Cortex of kidney (tissue), 1 donor: ENCODE results near the gene CREB3.
A peak's percentile ranks its signal among the peaks of the same experiment; 100 is the strongest.

ENCODE experiments used
- DNase-seq: peaks from one replicate; lab custom pipeline; 2025; lab: John Stamatoyannopoulos, UW

CREB3 gene

GRCh38 chr9:35727676-35728040 is 4.8 kb upstream of the CREB3 start:
- no peak for DNase-seq

GRCh38 chr9:35728041-35728971 is 4.2 kb upstream of the CREB3 start:
- DNase-seq = no peak

DNA sequence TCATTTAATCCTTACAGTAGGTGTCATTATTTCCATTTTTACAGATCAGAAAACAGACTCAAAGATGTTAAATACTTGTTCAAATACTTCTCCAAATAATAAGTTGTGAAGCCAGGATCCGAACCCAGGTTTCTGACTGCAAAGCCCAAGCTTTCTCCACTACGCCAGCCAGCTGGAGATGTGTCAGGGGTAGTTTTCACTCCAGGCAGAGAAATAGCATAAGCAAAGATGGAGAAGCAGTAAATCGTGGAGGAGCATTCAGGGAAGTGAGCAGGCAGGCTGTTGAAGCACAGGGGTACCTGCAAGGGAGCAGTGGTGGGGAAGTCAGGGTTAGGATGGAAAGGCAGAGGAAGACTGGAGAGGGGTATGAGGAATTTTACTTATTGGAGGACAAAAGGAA is 3.4 kb upstream of the CREB3 start:
- DNase-seq = no peak

- no peak for DNase-seq
These were observed 2.6 kb upstream of the CREB3 start for GRCh38 chr9:35729700-35730485.

GRCh38 chr9:35730486-35730854 is 2.0 kb upstream of the CREB3 start:
- no peak for DNase-seq

GRCh38 chr9:35731415-35732184 is 866 bp upstream of the CREB3 start:
- DNase-seq = no peak

DNA sequence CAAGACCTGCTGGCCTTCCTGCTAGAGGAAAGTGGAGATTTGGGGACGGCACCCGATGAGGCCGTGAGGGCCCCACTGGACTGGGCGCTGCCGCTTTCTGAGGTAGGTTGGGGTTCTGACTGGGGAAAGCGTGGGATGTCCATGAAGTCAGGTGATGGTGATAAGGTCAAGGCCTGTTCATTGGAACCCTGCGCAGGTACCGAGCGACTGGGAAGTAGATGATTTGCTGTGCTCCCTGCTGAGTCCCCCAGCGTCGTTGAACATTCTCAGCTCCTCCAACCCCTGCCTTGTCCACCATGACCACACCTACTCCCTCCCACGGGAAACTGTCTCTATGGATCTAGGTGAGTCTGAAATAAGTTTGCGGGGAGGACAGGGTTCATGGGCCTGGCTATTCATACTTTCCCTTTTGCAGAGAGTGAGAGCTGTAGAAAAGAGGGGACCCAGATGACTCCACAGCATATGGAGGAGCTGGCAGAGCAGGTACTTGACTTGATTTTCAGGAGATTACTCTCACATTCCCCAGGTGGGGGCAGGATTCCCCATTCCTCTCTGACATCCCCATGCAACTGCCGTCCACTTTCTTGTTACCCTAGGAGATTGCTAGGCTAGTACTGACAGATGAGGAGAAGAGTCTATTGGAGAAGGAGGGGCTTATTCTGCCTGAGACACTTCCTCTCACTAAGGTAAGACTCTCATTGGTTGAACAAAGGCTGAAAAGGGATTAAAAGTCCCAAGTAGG is 505 bp downstream of the CREB3 start:
- no peak for DNase-seq

DNA sequence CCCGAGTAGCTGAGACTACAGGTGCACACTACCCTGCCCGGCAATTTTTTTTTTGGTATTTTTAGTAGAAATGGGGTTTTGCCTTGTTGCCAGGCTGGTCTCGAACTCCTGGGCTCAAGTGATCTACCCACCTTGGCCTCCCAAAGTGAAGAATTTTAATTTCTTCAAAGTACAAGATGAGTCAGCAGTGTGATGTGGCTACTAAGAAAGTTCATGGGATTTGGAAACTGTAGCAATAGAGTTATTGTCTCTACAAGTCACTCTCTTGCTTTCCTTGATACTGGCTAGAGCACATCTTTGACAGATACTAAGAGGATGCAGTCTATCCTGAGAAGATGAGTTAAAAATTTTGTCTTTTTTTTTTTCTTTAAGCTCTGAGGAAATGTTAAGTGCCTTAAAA is 1.6 kb downstream of the CREB3 start:
- DNase-seq = no peak

- no peak for DNase-seq
These were observed 3.8 kb downstream of the CREB3 start for GRCh38 chr9:35736201-35736633.

- DNase-seq = no peak
These were observed 4.7 kb downstream of the CREB3 start for GRCh38 chr9:35737143-35737542.

- no peak for DNase-seq
These were observed 5.7 kb downstream of the CREB3 start for GRCh38 chr9:35738186-35738585.

DNA sequence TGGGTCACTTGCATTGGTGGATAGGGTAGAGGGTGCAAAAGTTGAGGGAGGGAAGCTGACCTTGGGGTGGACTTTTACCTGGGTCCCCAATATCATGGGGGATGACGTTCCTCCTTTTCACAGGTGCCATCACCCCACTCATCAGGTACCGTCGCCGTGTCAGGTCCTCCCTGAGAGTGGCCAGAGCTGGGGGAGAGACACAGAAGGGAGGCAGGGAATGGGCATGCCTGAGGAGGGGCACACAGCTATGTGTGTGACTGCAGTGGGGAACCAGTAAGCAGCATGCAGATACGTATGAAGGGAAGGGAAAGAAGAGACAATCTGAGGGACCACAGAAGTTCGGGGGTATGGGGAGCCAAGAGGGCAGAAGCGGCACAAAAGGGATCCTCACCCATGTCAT is 6.5 kb downstream of the CREB3 start:
- no peak for DNase-seq

DNA sequence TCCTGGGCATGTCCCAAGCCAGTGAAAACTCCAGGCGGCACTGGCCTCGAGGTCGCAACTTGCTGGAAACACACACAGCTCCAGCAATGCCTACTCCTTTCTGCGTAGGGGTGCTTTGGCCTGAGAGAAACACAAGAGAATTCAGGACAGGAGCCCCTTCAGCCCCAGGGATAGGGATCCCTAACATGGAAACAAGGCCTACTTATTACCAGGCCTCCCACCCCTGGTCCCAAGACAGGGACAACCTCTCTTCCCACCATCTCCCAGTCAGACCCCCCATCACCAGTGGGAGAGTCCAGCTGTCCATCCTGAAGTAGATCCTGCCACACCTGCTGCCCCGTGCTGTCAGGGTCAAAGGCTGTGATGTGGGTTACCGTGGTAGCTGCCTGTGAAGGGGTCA is 7.8 kb downstream of the CREB3 start:
- no peak for DNase-seq

GRCh38 chr9:35741740-35742139 is 9.3 kb downstream of the CREB3 start:
- DNase-seq = no peak

GRCh38 chr9:35743452-35743851 is 11.0 kb downstream of the CREB3 start:
- DNase-seq = no peak

GRCh38 chr9:35743880-35744518 is 11.5 kb downstream of the CREB3 start:
- no peak for DNase-seq

- no peak for DNase-seq
These were observed 13.1 kb downstream of the CREB3 start for GRCh38 chr9:35745569-35745968.

- DNase-seq = no peak
These were observed 14.1 kb downstream of the CREB3 start for GRCh38 chr9:35746583-35746982.

- no peak for DNase-seq
These were observed 15.9 kb downstream of the CREB3 start for GRCh38 chr9:35748242-35748857.

GRCh38 chr9:35748858-35749514 is 16.5 kb downstream of the CREB3 start, which contains the start of the genes GBA2 and RGP1:
GBA2 (minus strand) TSS chr9:35749228; CDS start chr9:35748704, 524 bp downstream.
RGP1 (plus strand) TSS chr9:35749287; CDS start chr9:35749756, 469 bp downstream.
- DNase-seq = peak; percentile 62
